ENCODE results near the gene S100A13.

- no peak for TF ChIP-seq EZH2 (IDR thresholded peaks at IDR 0.05; ENCODE audit: borderline replicate concordance, low read length)
- TF ChIP-seq CTCF (conservative IDR thresholded peaks at IDR 0.05 in 1 of 2, IDR thresholded peaks at IDR 0.05 in 1 of 2; ENCODE audit: extremely low read depth in 1 of 2, insufficient read depth in 1 of 2, low read depth in 1 of 2, low read length in 2 of 2): no peak
These were observed 43.1 kb upstream of the S100A13 start for GRCh38 chr1:153670257-153670858.

Data from mammary epithelial cell (primary cell).